ENCODE measurements around the gene UTP4.

- TF ChIP-seq CTCF (IDR thresholded peaks at IDR 0.05) (no peak), POLR2A (IDR thresholded peaks at IDR 0.05) (no peak)
Observed at GRCh38 chr16:69160192-69160591, 27.7 kb downstream of the UTP4 start.

All from heart left ventricle (tissue), 13 donors.